Activated CD4-positive, alpha-beta T cell treated with anti-CD3 and anti-CD28 coated beads, Interleukin-2, amount 50 U/mL, for 24 hours (primary cell): ENCODE data around the gene SLIT3.

Source experiments
- DNase-seq, 2 donors: peaks; one replicate each; pipeline ENCODE4 v3.0.0-alpha.2; 2020; ENCODE audit warnings: low read depth in 1 of 2, low spot score in 1 of 2

SLIT3 gene

GRCh38 chr5:168877132-168877892, 423.6 kb downstream of the SLIT3 start:
- DNase-seq, result no peak

- no peak for DNase-seq
Observed at GRCh38 chr5:168876419-168876818, 424.5 kb downstream of the SLIT3 start.

- no peak for DNase-seq
Observed at GRCh38 chr5:168875832-168876231, 425.1 kb downstream of the SLIT3 start.

- DNase-seq, result no peak
Observed at GRCh38 chr5:168874713-168875380, 426.1 kb downstream of the SLIT3 start.

- no peak for DNase-seq
Observed at GRCh38 chr5:168872246-168872645, 428.7 kb downstream of the SLIT3 start.

DNA sequence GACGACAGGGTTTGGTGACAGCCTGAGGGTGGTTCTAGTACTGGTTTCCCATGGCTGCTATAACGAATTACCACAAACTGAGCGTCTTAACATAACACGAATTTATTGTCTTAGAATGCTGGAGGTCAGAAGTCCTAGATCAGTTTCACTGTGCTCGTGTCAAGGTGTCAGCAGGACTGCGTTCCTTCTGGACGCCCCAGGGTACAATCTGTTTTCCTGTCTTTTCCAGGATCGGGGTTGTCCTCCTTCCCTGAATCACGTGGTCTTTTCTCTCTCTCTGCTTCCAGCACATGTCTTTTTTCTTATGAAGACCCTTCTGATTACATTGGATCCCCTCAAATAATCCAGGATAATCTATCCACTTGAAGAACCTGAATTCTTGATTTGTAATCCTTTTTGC, 430.0 kb downstream of the SLIT3 start:
- DNase-seq, result no peak

DNA sequence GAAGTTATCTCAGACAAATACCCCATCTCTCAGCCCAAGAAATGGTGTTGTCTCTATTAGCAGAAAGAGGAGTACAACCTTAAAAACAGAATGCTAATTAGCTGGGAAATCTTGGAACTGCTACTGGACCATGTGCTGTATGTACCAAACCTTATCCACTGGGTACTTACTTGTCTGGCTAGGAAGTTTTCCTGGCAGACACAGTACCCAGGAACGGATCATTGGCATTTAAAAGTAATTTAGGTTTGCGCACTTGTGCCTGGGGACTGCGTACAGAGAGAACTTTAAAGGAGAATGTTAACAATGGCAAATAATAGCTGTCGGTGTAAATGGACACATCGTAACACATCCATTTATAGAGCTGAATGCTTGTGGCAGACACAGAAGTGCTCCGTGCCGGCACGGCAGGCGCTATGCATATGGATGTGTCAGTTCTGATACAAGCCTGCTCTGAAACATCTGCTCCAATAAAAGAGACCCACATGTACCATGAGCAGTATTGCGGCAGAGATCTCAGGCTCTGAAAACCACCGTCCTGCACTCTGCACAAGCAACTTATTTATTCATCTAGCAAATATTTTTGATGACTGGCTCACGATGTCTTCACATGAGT, 431.2 kb downstream of the SLIT3 start:
- no peak for DNase-seq

- no peak for DNase-seq
Observed at GRCh38 chr5:168867241-168867640, 433.7 kb downstream of the SLIT3 start.

DNA sequence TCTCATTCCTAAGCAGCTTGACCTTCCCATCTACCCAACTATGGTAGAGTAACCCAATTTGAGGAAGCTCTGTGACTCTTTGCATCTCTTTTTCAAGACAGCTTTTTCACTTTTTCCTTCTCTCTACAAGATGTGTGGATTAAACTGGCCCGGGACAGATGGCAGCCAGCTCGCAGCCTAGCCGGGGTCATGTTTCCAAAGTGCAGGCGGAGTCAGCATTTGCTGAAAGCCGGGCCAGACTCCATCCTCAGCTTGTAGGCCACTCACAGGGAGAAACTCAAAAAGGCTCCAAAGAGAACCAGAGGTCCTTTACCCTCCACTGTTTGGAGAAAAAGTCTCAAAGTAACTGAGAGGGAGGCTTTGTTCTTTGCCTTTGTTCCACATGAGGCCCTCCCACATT, 435.0 kb downstream of the SLIT3 start:
- DNase-seq, result no peak

DNA sequence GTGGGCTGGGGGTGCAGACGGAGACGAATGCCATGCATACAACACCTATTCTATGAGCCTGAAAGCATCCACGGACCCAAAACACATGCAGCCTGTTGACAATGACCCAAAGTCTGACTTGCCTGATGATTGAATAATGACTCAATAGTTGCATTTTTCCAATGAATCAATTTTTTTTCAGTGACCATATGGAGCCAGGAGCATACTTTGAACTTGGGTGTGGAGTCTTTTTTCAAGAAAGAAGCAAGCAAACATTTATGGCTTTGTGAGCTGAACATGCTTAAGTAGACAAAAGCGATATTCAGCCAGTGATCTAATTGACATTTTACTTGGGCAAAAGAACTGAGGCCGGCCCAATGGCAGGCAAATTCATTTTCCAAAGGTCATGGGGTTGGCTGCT, 437.9 kb downstream of the SLIT3 start:
- no peak for DNase-seq

- DNase-seq, result no peak
Observed at GRCh38 chr5:168860503-168860902, 440.4 kb downstream of the SLIT3 start.

GRCh38 chr5:168860081-168860480, 440.9 kb downstream of the SLIT3 start:
- DNase-seq, result no peak

DNA sequence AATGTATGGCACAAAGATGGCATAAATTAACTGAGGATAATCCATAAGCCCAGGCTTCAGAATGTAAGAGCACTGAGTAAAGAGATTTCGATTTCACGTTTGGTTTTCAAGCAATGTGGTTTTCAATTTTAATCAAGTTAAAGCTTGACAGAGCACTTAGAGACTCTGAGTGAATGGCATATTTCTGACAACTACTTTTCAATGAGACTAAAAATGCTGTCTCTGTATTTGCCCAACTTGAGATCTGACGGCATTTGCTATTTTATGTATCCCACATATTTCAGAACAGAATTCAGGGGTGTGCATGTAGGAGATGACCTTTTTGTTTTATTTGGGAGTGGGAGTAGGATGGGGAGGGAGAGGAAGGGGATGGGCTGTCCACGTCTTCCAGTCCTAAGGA, 441.5 kb downstream of the SLIT3 start:
- no peak for DNase-seq

GRCh38 chr5:168858994-168859393, 441.9 kb downstream of the SLIT3 start:
- no peak for DNase-seq

DNA sequence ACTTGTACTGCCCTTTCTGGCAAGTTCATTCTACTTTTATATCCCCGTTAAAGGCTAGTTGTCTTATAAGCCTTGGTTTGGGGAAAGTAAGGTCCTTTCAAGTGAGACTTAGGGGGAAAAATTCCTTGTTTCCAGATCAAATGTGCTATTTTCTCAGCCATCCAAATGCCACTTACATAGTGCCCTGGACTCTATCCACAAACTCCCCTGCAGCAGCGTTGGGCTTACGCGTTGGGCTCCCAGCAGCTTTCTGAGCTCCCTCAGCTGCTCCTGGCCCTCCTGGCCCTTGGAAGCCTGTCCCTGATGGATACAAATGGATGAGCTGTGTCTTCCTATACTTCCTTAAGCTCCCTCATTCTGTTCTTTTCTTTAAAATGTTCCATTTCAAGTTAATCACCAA, 442.6 kb downstream of the SLIT3 start:
- DNase-seq, result no peak

DNA sequence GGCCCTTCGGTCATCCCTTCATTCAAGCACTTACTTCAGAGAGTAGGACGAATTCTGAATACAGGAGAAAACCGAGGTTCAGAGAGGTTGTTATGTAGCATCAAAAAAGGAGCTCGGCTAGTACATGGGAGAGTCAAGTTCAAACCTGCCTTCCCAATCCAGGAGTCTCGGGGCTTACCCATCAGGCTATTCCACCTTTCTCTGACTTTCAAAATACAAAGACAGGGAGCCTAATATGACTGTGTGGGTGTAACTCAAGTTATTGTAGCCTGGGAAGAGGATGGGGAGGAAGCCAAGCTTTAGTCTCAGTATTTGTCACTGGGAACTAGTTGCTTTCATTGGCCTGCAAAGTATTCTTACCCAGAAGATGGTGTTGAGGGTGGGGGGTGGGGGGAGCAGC, 447.0 kb downstream of the SLIT3 start:
- no peak for DNase-seq

- no peak for DNase-seq
Observed at GRCh38 chr5:168852329-168852728, 448.6 kb downstream of the SLIT3 start.

DNA sequence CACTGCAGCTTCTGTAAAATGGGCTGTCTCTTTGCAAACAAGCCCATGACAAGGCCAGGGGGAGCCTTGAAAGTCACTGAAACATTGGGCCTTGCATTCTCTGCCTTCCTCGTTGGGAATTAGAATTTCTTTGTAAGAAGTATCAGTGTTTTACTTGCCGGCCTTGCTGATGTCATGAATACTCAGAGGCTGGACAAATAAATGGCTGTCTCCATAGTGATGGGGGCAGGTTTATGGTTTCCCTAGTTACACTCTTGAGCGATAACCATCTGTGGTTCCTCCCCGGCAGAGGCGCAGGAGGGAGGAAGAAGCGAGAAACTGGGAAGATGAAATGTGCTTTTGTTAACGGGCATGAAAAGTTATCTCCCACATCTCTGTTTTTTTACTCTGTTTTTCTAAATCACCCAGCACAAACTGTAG, 449.0 kb downstream of the SLIT3 start:
- no peak for DNase-seq

GRCh38 chr5:168850683-168851082, 450.3 kb downstream of the SLIT3 start:
- DNase-seq, result no peak

GRCh38 chr5:168848569-168848968, 452.4 kb downstream of the SLIT3 start:
- DNase-seq, result no peak

DNA sequence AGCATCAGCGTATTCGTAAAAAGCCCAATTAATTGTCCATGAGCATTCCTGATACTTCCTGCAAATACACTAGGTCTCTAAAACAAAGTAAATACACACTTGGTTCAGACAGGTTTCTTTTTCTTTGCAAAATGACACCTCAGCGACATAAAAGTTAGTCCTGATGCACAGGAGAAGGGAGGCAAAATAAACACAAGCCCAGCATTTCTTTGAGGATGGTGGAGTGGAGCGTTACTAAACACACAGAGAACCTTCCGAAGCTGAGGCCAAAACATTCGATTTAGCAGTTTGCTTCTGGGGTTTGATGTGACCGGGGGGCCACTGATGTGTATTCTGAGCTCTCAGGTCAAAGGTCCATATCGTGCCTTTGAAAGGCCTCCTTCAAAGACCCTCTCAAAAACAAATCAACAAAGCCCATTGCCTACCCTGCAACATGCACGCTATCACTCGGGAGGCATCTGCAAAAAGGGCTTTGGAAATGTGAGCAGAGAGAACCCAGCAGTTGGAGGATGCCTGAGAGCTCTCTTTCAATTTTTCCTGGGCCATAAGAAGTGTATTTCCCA, 453.3 kb downstream of the SLIT3 start:
- DNase-seq, result no peak

- DNase-seq, result no peak
Observed at GRCh38 chr5:168844922-168845296, 456.0 kb downstream of the SLIT3 start.
